K562 (cell line): Measurements from ENCODE around the gene IL15RA. TPM values are rescaled to one million over a fixed set of nuclear protein-coding genes. Genes with fewer than 3 reads are reported as not detected.

ENCODE experiments used
- ATAC-seq: fragments of 200-7000 bp; cut with Tn5 transposase; 3 replicates; pipeline ENCODE4 v1.9.1; 2020; ENCODE audit warnings: moderate library complexity
- BruUV-seq: library from RNA; stranded (reverse); fragments of 400-500 nt; replicated peaks from 2 replicates; lab custom pipeline; 2021; lab: Mats Ljungman, UMichigan
- CTCF ChIA-PET: fragments of 300-600 bp; formaldehyde crosslinking; extraction: SDS; loops from one replicate; lab custom pipeline; 2021; ENCODE audit warnings: low intra/inter-chr PET ratio; lab: Yijun Ruan, JAX
- POLR2A ChIA-PET: fragments of 300-600, 350-650 bp; sonication (Branson Sonifier 250); formaldehyde crosslinking; extraction: SDS; loops from one replicate; lab custom pipeline; 2021; ENCODE audit warnings: antibody characterized with exemption, inconsistent platforms; lab: Yijun Ruan, JAX
- DNase-seq, 4 experiments: peaks; one replicate each; pipeline versions ENCODE4 v3.0.0 to v3.0.0-alpha.2; 2011 to 2018; ENCODE audit warnings: low spot score in 3 of 4, mixed read lengths in 3 of 4; ENCODE audit errors: extremely low read depth in 1 of 4
- FAIRE-seq: peaks from 2 replicates; lab custom pipeline; 2011; peaks lifted over from hg19 to GRCh38; lab: Jason Lieb, UNC
- H2AFZ ChIP-seq: 2 replicates; pipeline ENCODE4 v1.6.0; 2011; ENCODE audit warnings: low read depth, low read length, control low read depth, inconsistent platforms
- H3K27ac ChIP-seq: fragments of 200-600 bp; 3 replicates; pipeline ENCODE4 v1.8.0; 2011; ENCODE audit warnings: low read depth, mild to moderate bottlenecking, control low read depth, inconsistent platforms, low read length, moderate library complexity, mixed read lengths; ENCODE audit errors: extremely low read depth
- H3K27me3 ChIP-seq, 2 experiments: fragments of 300-600 bp in 1 of 2; 2 replicates in 1 of 2; 3 replicates in 1 of 2; pipeline versions ENCODE4 v1.6.0 to v1.8.0; 2011; ENCODE audit warnings: inconsistent platforms in 2 of 2, low read length in 2 of 2, mild to moderate bottlenecking in 1 of 2, mixed read lengths in 1 of 2, moderate library complexity in 1 of 2; ENCODE audit not compliant: control insufficient read depth in 2 of 2, insufficient read depth in 2 of 2
- H3K36me3 ChIP-seq: fragments of 300-600 bp; 3 replicates; pipeline ENCODE4 v1.8.0; 2011; ENCODE audit warnings: mild to moderate bottlenecking, low read length, inconsistent platforms; ENCODE audit not compliant: control insufficient read depth, insufficient read depth
- H3K4me1 ChIP-seq, 2 experiments: fragments of 200-600 bp in 1 of 2; replicated peaks in 1 of 2; 2 replicates in 1 of 2; 3 replicates in 1 of 2; pipeline versions ENCODE4 v1.5.1 to v1.8.0; 2011; ENCODE audit warnings: inconsistent platforms in 2 of 2, low read length in 2 of 2, mild to moderate bottlenecking in 1 of 2, mixed read lengths in 1 of 2, moderate library complexity in 1 of 2; ENCODE audit not compliant: control insufficient read depth in 2 of 2, insufficient read depth in 2 of 2
- H3K4me2 ChIP-seq: 2 replicates; pipeline ENCODE4 v1.6.1; 2011; ENCODE audit warnings: low read length, control low read depth, inconsistent platforms, mixed read lengths; ENCODE audit not compliant: insufficient read depth
- H3K4me3 ChIP-seq: fragments of 200-600 bp; sonication (generic), shearing (Covaris generic); 2 replicates; pipeline ENCODE4 v1.5.1; 2016; ENCODE audit warnings: control low read depth, inconsistent platforms
- H3K79me2 ChIP-seq: fragments of 200-600 bp; 3 replicates; pipeline ENCODE4 v1.8.0; 2011; ENCODE audit warnings: low read length, inconsistent platforms; ENCODE audit not compliant: control insufficient read depth, insufficient read depth
- H3K9ac ChIP-seq, 2 experiments: 2 replicates each; pipeline versions ENCODE4 v1.6.0 to v1.6.1; 2011; ENCODE audit warnings: low read depth in 2 of 2, low read length in 2 of 2, control low read depth in 1 of 2, inconsistent platforms in 1 of 2, mild to moderate bottlenecking in 1 of 2, mixed read lengths in 1 of 2; ENCODE audit not compliant: insufficient read depth in 1 of 2
- H3K9me1 ChIP-seq: one replicate; pipeline ENCODE4 v1.6.0; 2011; ENCODE audit warnings: inconsistent platforms, mild to moderate bottlenecking, low read length, moderate library complexity; ENCODE audit not compliant: control insufficient read depth, insufficient read depth
- H3K9me3 ChIP-seq: replicated peaks from 2 replicates; pipeline ENCODE4 v1.5.1; 2011; ENCODE audit warnings: low read depth, low read length, inconsistent platforms; ENCODE audit not compliant: control insufficient read depth, insufficient read depth
- H4K20me1 ChIP-seq: replicated peaks from 2 replicates; pipeline ENCODE4 v1.6.1; 2011; ENCODE audit warnings: low read length, inconsistent platforms, mixed read lengths; ENCODE audit not compliant: control insufficient read depth, insufficient read depth
- ADNP ChIP-seq: fragments of 200-800 bp; sonication (Bioruptor generic); IDR thresholded peaks from 2 replicates; pipeline ENCODE4 v1.6.1; 2016; ENCODE audit warnings: missing genetic modification characterization, missing compliant biosample characterization
- AFF1 ChIP-seq, 2 experiments: fragments of 450-650 bp; IDR thresholded peaks; 2 replicates each; pipeline ENCODE4 v1.6.1; 2018; ENCODE audit warnings: mild to moderate bottlenecking in 2 of 2, low read depth in 1 of 2; ENCODE audit not compliant: partially characterized antibody in 2 of 2
- in situ Hi-C: fragments of 300-500 bp; cut with MboI; formaldehyde crosslinking; loops from 4 replicates; pipeline ENCODE4 v1.15.0; 2018; ENCODE audit warnings: inconsistent platforms, mixed read lengths
- intact Hi-C: fragments of 100-400 bp; cut with micrococcal nuclease; formaldehyde crosslinking; loops from 2 replicates; pipeline ENCODE4 v1.14.2; 2022
- polyA plus RNA-seq, 8 experiments: library from polyadenylated mRNA; depleted of rRNA in 4 of 8; stranded (reverse) in 5 of 8; unstranded in 3 of 8; fragments of >200 nt; fragmentation: Nextera tagmentation in 2 of 8; fragmentation: Illumina TruSeq in 1 of 8; extraction: Ambion mirVana in 2 of 8; extraction: Trizol in 1 of 8; gene quantifications; 2 replicates each; pipeline versions ENCODE4 v1.2.1 to v1.2.3, GENCODE V29; 2011 to 2014; ENCODE audit warnings: inconsistent platforms in 1 of 8, missing spikeins in 1 of 8
- total RNA-seq, 7 experiments: library from RNA; depleted of rRNA in 6 of 7; stranded (reverse); fragments of >200 nt in 6 of 7; fragmentation: Illumina TruSeq in 2 of 7; extraction: Trizol in 2 of 7; gene quantifications; 2 replicates each; pipeline versions ENCODE4 v1.2.1 to v1.2.3, GENCODE V29; 2011 to 2021; ENCODE audit warnings: low replicate concordance in 1 of 7

IL15RA gene
- total and polyA plus RNA-seq, 9 of the 15 experiments (the other 6 are each of a cell fraction or from before 2014, with no cell fraction given) = 1.2 to 11.7 (median 8.0) TPM

DNA sequence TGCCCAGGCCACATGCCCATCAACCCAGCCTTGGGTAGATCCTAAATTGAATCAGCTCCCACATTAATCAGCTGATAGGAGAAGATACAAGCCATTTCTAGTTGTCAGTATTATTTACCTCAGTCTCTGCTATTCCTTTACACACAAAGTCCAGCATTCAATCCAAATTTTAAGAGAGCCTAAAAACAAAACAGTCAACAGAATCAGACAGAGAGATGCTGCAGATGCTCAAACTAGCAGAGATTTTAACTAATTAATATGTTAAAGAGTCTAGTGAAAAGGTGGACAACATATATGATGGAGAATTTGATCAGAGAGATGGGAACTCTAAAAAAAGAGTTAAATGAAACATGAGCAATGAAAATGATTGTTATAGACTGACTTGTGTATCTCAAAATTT lies 14.4 kb upstream of the IL15RA start:
- no peaks in the 10 kb centered on the region for H3K9me1 ChIP-seq
- POLR2A ChIA-PET = interaction anchor here (0.7 kb wide), 1 partner anchor 24 kb away, joined by 3 read pairs; no protein-coding TSS in a partner anchor
- no peak overlapping the region for H3K27ac ChIP-seq
- no peak overlapping the region for H3K4me3 ChIP-seq
- peaks cover 5 to 19% of the 10 kb centered on the region in 2 experiments; a peak in 4 of 5 replicates for H3K4me1 ChIP-seq
- no peaks in the 10 kb centered on the region for H3K36me3 ChIP-seq
- H3K4me2 ChIP-seq = no peak overlapping the region
- BruUV-seq = no TSS peak
- DNase-seq = no peak
- no peak overlapping the region for H2AFZ ChIP-seq
- no peak for FAIRE-seq
- in situ Hi-C loops (no loop called here), intact Hi-C loops (no loop called here)
- no peaks in the 10 kb centered on the region for H4K20me1 ChIP-seq
- CTCF ChIA-PET = no interaction called here
- H3K27me3 ChIP-seq = no peaks in the 10 kb centered on the region
- ATAC-seq = no peak
- H3K9me3 ChIP-seq = peaks cover 5% of the 10 kb centered on the region
- no peak overlapping the region for H3K9ac ChIP-seq
- H3K79me2 ChIP-seq = no peaks in the 10 kb centered on the region
- TF ChIP-seq AFF1 (IDR thresholded peaks at IDR 0.05; ENCODE audit: low read depth in 1 of 2, partially characterized antibody in 2 of 2) (peak in 1 of 2 experiments; percentile 94), ADNP (no peak)
